Mesendoderm (in vitro differentiated cells): ENCODE measurements around the gene CTIF.

Experiments
- DNase-seq: peaks from one replicate; pipeline ENCODE4 v3.0.0; 2013
- H2AK5ac ChIP-seq: 2 replicates; pipeline ENCODE4 v1.6.1; 2013; ENCODE audit warnings: low read length, inconsistent platforms
- H2BK120ac ChIP-seq: 2 replicates; pipeline ENCODE4 v1.6.1; 2013; ENCODE audit warnings: low read depth, mild to moderate bottlenecking, low read length, moderate library complexity, mixed read lengths
- H2BK15ac ChIP-seq: replicated peaks from 2 replicates; pipeline ENCODE4 v1.6.1; 2013; ENCODE audit warnings: low read depth, mild to moderate bottlenecking, moderate library complexity
- H2BK5ac ChIP-seq: 2 replicates; pipeline ENCODE4 v1.6.1; 2013; ENCODE audit warnings: low read length, inconsistent platforms
- H3K18ac ChIP-seq: 2 replicates; pipeline ENCODE4 v1.6.1; 2013; ENCODE audit warnings: mild to moderate bottlenecking, low read length, mixed read lengths
- H3K23ac ChIP-seq: one replicate; pipeline ENCODE4 v1.6.1; 2013; ENCODE audit warnings: low read length
- H3K27ac ChIP-seq: 2 replicates; pipeline ENCODE4 v1.5.1; 2013; ENCODE audit warnings: low read depth, mild to moderate bottlenecking, inconsistent platforms, low read length, moderate library complexity
- H3K27me3 ChIP-seq: 2 replicates; pipeline ENCODE4 v1.6.1; 2013; ENCODE audit warnings: low read length, control low read depth, mild to moderate bottlenecking, inconsistent platforms; ENCODE audit not compliant: insufficient read depth, poor library complexity
- H3K36me3 ChIP-seq: 2 replicates; pipeline ENCODE4 v1.6.1; 2013; ENCODE audit warnings: low read length, inconsistent platforms; ENCODE audit not compliant: control insufficient read depth, insufficient read depth
- H3K4ac ChIP-seq: one replicate; pipeline ENCODE4 v1.6.1; 2013; ENCODE audit warnings: low read depth, mild to moderate bottlenecking, low read length, moderate library complexity
- H3K4me1 ChIP-seq: 2 replicates; pipeline ENCODE4 v1.6.1; 2013; ENCODE audit warnings: low read depth, low read length, inconsistent platforms; ENCODE audit not compliant: control insufficient read depth
- H3K4me2 ChIP-seq: 2 replicates; pipeline ENCODE4 v1.6.1; 2013; ENCODE audit warnings: low read length
- H3K4me3 ChIP-seq: 2 replicates; pipeline ENCODE4 v1.5.1; 2013; ENCODE audit warnings: mild to moderate bottlenecking, low read length
- H3K56ac ChIP-seq: one replicate; pipeline ENCODE4 v1.6.1; 2013; ENCODE audit warnings: low read length
- H3K79me1 ChIP-seq: 2 replicates; pipeline ENCODE4 v1.6.1; 2013; ENCODE audit warnings: low read length, inconsistent platforms
- H3K79me2 ChIP-seq: 2 replicates; pipeline ENCODE4 v1.6.1; 2013; ENCODE audit warnings: mild to moderate bottlenecking, low read length; ENCODE audit not compliant: control insufficient read depth, insufficient read depth
- H3K9ac ChIP-seq: 2 replicates; pipeline ENCODE4 v1.6.1; 2013; ENCODE audit warnings: low read length, inconsistent platforms
- H4K5ac ChIP-seq: one replicate; pipeline ENCODE4 v1.6.1; 2013; ENCODE audit warnings: low read length
- H4K8ac ChIP-seq: one replicate; pipeline ENCODE4 v1.6.1; 2013; ENCODE audit warnings: low read depth, mild to moderate bottlenecking, control low read depth, low read length, moderate library complexity
- WGBS: extraction: QIAGEN DNeasy Blood & Tissue Kit; methylation state at CpG from one replicate; pipeline ENCODE4 v1.1.7; 2013; ENCODE audit warnings: low lambda C conversion rate, missing lambda C conversion rate; ENCODE audit not compliant: insufficient coverage; ENCODE audit errors: extremely low coverage; 5-methylcytosine and 5-hydroxymethylcytosine counted together

CTIF gene

DNA sequence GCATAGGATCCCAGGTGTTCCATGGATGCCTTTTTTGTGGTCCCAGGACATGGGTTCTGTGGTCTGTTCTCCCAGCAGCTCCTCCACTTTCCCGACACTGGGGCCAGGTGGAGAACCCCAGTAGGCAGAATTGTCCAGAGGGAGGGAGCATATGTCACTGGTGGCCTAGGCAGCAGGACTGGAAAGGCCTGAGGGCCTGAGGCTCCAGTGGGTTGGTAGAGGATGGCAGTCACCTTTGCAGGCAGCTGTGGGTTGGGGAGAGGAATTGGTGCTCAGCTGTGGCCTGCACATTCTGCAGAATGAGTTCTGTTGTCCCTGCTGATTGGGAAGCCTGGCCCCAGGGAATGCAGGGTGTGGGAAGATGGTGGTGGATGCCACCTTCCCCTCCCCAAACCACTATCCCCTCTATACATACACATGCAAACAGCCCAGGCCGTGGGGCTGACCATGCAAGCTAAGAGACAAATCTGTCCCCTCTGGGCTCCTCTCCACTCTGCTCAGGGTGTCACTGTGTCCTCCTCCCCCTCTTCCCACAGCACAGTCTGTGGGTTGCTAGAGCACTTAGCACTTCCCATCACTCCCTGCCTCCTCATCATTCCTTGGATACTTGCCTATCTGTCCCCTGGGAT lies 11.4 kb downstream of the CTIF start:
- Histone ChIP-seq H3K79me1 (peaks cover 6% of the 10 kb centered on the region), H3K9ac (no peak overlapping the region), H2BK15ac (no peak overlapping the region), H3K18ac (no peak overlapping the region), H3K23ac (no peak overlapping the region), H3K79me2 (peaks cover 1% of the 10 kb centered on the region), H4K8ac (no peak overlapping the region), H3K4me3 (no peak overlapping the region), H3K36me3 (no peaks in the 10 kb centered on the region), H4K5ac (no peak overlapping the region), H3K27ac (no peak overlapping the region), H3K4ac (no peak overlapping the region), H3K4me2 (no peak overlapping the region), H2BK120ac (no peak overlapping the region), H3K4me1 (peaks cover 25% of the 10 kb centered on the region), H3K56ac (no peak overlapping the region), H2AK5ac (no peak overlapping the region), H2BK5ac (no peak overlapping the region), H3K27me3 (no peaks in the 10 kb centered on the region)
- no peak for DNase-seq
- no CpG with 5 or more reads among the region's 2 CpGs for WGBS

- Histone ChIP-seq H3K27ac (no peak overlapping the region), H3K18ac (no peak overlapping the region), H2BK15ac (no peak overlapping the region), H4K5ac (no peak overlapping the region), H3K4ac (no peak overlapping the region), H3K27me3 (no peaks in the 10 kb centered on the region), H3K56ac (no peak overlapping the region), H2BK120ac (no peak overlapping the region), H3K36me3 (no peaks in the 10 kb centered on the region), H3K4me1 (peaks cover 17% of the 10 kb centered on the region), H3K23ac (no peak overlapping the region), H3K79me2 (peaks cover 1% of the 10 kb centered on the region), H3K79me1 (peaks cover 5% of the 10 kb centered on the region), H3K4me2 (no peak overlapping the region), H2AK5ac (no peak overlapping the region), H4K8ac (no peak overlapping the region), H2BK5ac (no peak overlapping the region), H3K9ac (no peak overlapping the region), H3K4me3 (no peak overlapping the region)
- WGBS, result no CpG with 5 or more reads among the region's 2 CpGs
- no peak for DNase-seq
These were observed 12.3 kb downstream of the CTIF start for GRCh38 chr18:48551100-48551499.

DNA sequence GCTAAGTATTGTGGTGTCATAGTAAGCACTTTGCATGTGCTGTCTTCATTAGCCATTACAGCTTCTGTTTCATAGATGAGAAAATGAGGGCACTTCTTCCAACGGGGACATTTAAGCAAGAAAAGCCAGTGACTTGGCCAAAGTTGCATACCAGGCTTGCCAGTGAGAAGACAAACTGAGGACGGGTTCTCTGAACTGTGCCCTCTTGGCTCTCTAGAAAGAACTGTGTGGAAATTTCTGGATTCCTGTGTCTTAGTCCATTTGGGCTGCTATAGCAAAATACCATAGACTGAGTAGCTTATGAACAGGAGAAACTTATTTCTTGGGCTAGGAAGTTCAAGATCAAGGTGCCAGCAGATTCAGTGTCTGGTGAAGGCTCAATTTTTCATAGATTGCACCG lies 13.3 kb downstream of the CTIF start:
- Histone ChIP-seq H3K56ac (no peak overlapping the region), H3K23ac (no peak overlapping the region), H3K4ac (no peak overlapping the region), H2AK5ac (no peak overlapping the region), H4K5ac (no peak overlapping the region), H3K9ac (no peak overlapping the region), H2BK15ac (no peak overlapping the region), H3K27me3 (no peaks in the 10 kb centered on the region), H3K4me2 (no peak overlapping the region), H2BK5ac (no peak overlapping the region), H3K27ac (no peak overlapping the region), H3K4me3 (no peak overlapping the region), H3K18ac (no peak overlapping the region), H2BK120ac (no peak overlapping the region), H3K79me1 (peaks cover 5% of the 10 kb centered on the region), H3K79me2 (peaks cover 1% of the 10 kb centered on the region), H4K8ac (no peak overlapping the region), H3K4me1 (peaks cover 10% of the 10 kb centered on the region), H3K36me3 (no peaks in the 10 kb centered on the region)
- WGBS, result no CpG with 5 or more reads among the region's 3 CpGs
- DNase-seq, result no peak

GRCh38 chr18:48553236-48553635 lies 14.4 kb downstream of the CTIF start:
- Histone ChIP-seq H3K9ac (no peak overlapping the region), H3K27me3 (no peaks in the 10 kb centered on the region), H3K18ac (no peak overlapping the region), H3K79me2 (peaks cover 1% of the 10 kb centered on the region), H3K4me3 (no peak overlapping the region), H3K36me3 (no peaks in the 10 kb centered on the region), H2BK15ac (no peak overlapping the region), H3K56ac (no peak overlapping the region), H4K8ac (no peak overlapping the region), H2BK5ac (no peak overlapping the region), H2BK120ac (no peak overlapping the region), H3K23ac (no peak overlapping the region), H2AK5ac (no peak overlapping the region), H4K5ac (no peak overlapping the region), H3K4me2 (no peak overlapping the region), H3K4ac (no peak overlapping the region), H3K79me1 (peaks cover 5% of the 10 kb centered on the region), H3K4me1 (peaks cover 5% of the 10 kb centered on the region), H3K27ac (no peak overlapping the region)
- no CpG with 5 or more reads among the region's 13 CpGs for WGBS
- DNase-seq, result no peak

GRCh38 chr18:48554610-48555400 lies 16.0 kb downstream of the CTIF start:
- H3K4me1 ChIP-seq, result no peaks in the 10 kb centered on the region
- no peak overlapping the region for H2AK5ac ChIP-seq
- no CpG with 5 or more reads among the region's 7 CpGs for WGBS
- H2BK15ac ChIP-seq, result no peak overlapping the region
- H3K79me1 ChIP-seq, result no peaks in the 10 kb centered on the region
- no peaks in the 10 kb centered on the region for H3K79me2 ChIP-seq
- H3K23ac ChIP-seq, result no peak overlapping the region
- H2BK120ac ChIP-seq, result no peak overlapping the region
- no peak overlapping the region for H3K4me3 ChIP-seq
- no peak overlapping the region for H3K4ac ChIP-seq
- no peak overlapping the region for H4K5ac ChIP-seq
- H4K8ac ChIP-seq, result no peak overlapping the region
- no peak overlapping the region for H3K9ac ChIP-seq
- DNase-seq, result no peak
- H3K4me2 ChIP-seq, result no peak overlapping the region
- H3K56ac ChIP-seq, result no peak overlapping the region
- no peak overlapping the region for H3K27ac ChIP-seq
- no peak overlapping the region for H3K18ac ChIP-seq
- H2BK5ac ChIP-seq, result no peak overlapping the region
- H3K36me3 ChIP-seq, result no peaks in the 10 kb centered on the region
- no peaks in the 10 kb centered on the region for H3K27me3 ChIP-seq
